ENCODE data around the gene RAE1. TPM values are rescaled to one million over a fixed set of nuclear protein-coding genes. Genes with fewer than 3 reads are reported as not detected.
A peak's percentile ranks its signal among the peaks of the same experiment; 100 is the strongest.

RAE1 gene
- total RNA-seq, 1 experiment from 2014 or later = 59.6 TPM

GRCh38 chr20:57389695-57390603 lies 38.9 kb downstream of the RAE1 start:
- H3K9ac ChIP-seq (ENCODE audit: low read length) = peak overlapping the region; percentile 100
- no peaks in the 10 kb centered on the region for H3K9me3 ChIP-seq (ENCODE audit: low read length)
- H3K36me3 ChIP-seq (ENCODE audit: insufficient read depth, low read length) = peaks cover 36% of the 10 kb centered on the region
- no peak overlapping the region for H2AFZ ChIP-seq (ENCODE audit: low read length)
- H3K79me2 ChIP-seq (ENCODE audit: low read length) = peaks cover 53% of the 10 kb centered on the region
- H3K4me2 ChIP-seq (ENCODE audit: low read depth, low read length, poor library complexity, severe bottlenecking) = peak overlapping the region; percentile 100
- H3K4me1 ChIP-seq (ENCODE audit: low read length) = peaks cover 53% of the 10 kb centered on the region
- H3K4me3 ChIP-seq (ENCODE audit: low read length) = peak overlapping the region; percentile 91
- H4K20me1 ChIP-seq (ENCODE audit: insufficient read depth, low read depth, low read length) = peaks cover 33% of the 10 kb centered on the region
- peak; percentile 88 for DNase-seq
- no peaks in the 10 kb centered on the region for H3K27me3 ChIP-seq (ENCODE audit: low read length)
- no peaks in the 10 kb centered on the region for H3K9me2 ChIP-seq (replicated peaks; ENCODE audit: insufficient read depth, low read length)
- peak overlapping the region; percentile 100 for H3K27ac ChIP-seq (ENCODE audit: low read length)

DNA sequence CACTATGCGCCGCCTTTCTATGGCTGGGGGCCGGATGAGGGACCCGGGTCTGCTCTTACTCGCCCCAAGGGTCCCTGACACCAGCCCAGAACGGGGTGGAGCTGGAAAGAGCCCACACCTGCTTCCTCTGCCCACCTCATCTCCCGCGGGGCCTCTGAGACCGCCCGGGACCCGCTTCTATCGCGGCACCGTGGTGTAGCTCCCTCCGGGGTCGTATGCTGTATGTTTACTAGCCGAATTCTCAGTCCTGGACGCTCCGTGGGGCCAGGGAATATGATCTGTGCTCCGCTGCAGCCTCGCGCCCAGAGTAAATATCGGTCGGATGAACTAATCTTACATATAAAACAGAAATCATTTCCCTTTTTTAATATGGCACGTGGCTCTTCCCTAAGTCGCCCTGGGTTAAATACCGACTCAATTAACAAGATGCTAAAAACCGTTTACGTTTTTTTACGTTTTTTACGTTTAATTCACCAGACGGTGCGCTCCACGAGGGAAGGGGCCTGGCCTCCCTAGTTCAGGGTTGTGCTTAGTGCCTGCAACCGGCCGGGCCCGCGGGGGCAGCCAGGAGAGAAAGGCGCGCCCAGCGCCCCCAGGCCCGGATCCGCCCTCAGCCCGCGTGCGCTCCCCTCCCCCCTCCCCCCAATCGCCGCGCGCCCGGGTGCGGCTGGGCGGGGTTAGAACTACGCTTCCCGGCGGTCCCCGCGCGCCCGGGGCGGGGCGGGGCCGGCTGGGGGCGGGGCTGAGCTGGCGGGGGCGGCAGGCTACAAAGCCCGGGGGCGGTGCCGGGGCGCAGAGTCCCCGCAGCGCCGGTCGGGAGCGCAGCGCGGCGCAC lies 39.8 kb downstream of the RAE1 start, which contains the start of gene RBM38:
TSS of gene RBM38 (plus strand) at position 793 of the 835 bp plus-strand sequence. CDS start 186 bp downstream, outside the sequence.
- Histone ChIP-seq H3K27me3 (ENCODE audit: low read length) (no peaks in the 10 kb centered on the region), H2AFZ (ENCODE audit: low read length) (no peak within 1 kb of the TSS), H3K36me3 (ENCODE audit: insufficient read depth, low read length) (peaks cover 41% of the 10 kb centered on the region), H4K20me1 (ENCODE audit: insufficient read depth, low read depth, low read length) (peaks cover 42% of the 10 kb centered on the region), H3K4me1 (ENCODE audit: low read length) (peaks cover 62% of the 10 kb centered on the region), H3K9me3 (ENCODE audit: low read length) (no peaks in the 10 kb centered on the region), H3K27ac (ENCODE audit: low read length) (peak within 1 kb of the TSS; percentile 100), H3K4me3 (ENCODE audit: low read length) (peak within 1 kb of the TSS; percentile 99), H3K4me2 (ENCODE audit: low read depth, low read length, poor library complexity, severe bottlenecking) (peak within 1 kb of the TSS; percentile 100), H3K9ac (ENCODE audit: low read length) (peak within 1 kb of the TSS; percentile 100), H3K79me2 (ENCODE audit: low read length) (peaks cover 58% of the 10 kb centered on the region), H3K9me2 (replicated peaks; ENCODE audit: insufficient read depth, low read length) (no peaks in the 10 kb centered on the region)
- peak; percentile 99 for DNase-seq

GRCh38 chr20:57391439-57392301 lies 40.6 kb downstream of the RAE1 start:
- Histone ChIP-seq H4K20me1 (ENCODE audit: insufficient read depth, low read depth, low read length) (peaks cover 51% of the 10 kb centered on the region), H3K9ac (ENCODE audit: low read length) (peak overlapping the region; percentile 99), H3K4me1 (ENCODE audit: low read length) (peaks cover 70% of the 10 kb centered on the region), H3K9me2 (replicated peaks; ENCODE audit: insufficient read depth, low read length) (no peaks in the 10 kb centered on the region), H3K4me2 (ENCODE audit: low read depth, low read length, poor library complexity, severe bottlenecking) (peak overlapping the region; percentile 95), H3K79me2 (ENCODE audit: low read length) (peaks cover 58% of the 10 kb centered on the region), H2AFZ (ENCODE audit: low read length) (no peak overlapping the region), H3K9me3 (ENCODE audit: low read length) (no peaks in the 10 kb centered on the region), H3K27ac (ENCODE audit: low read length) (peak overlapping the region; percentile 98), H3K36me3 (ENCODE audit: insufficient read depth, low read length) (peaks cover 47% of the 10 kb centered on the region), H3K4me3 (ENCODE audit: low read length) (peak overlapping the region; percentile 99), H3K27me3 (ENCODE audit: low read length) (no peaks in the 10 kb centered on the region)
- peak; percentile 71 for DNase-seq

GRCh38 chr20:57392512-57393271 lies 41.6 kb downstream of the RAE1 start:
- H3K9me2 ChIP-seq (replicated peaks; ENCODE audit: insufficient read depth, low read length) = no peaks in the 10 kb centered on the region
- peak overlapping the region; percentile 99 for H3K4me3 ChIP-seq (ENCODE audit: low read length)
- peak overlapping the region; percentile 95 for H3K4me2 ChIP-seq (ENCODE audit: low read depth, low read length, poor library complexity, severe bottlenecking)
- H4K20me1 ChIP-seq (ENCODE audit: insufficient read depth, low read depth, low read length) = peaks cover 59% of the 10 kb centered on the region
- DNase-seq = peak; percentile 81
- no peaks in the 10 kb centered on the region for H3K27me3 ChIP-seq (ENCODE audit: low read length)
- peak overlapping the region; percentile 99 for H3K9ac ChIP-seq (ENCODE audit: low read length)
- H3K9me3 ChIP-seq (ENCODE audit: low read length) = no peaks in the 10 kb centered on the region
- peaks cover 52% of the 10 kb centered on the region for H3K36me3 ChIP-seq (ENCODE audit: insufficient read depth, low read length)
- no peak overlapping the region for H2AFZ ChIP-seq (ENCODE audit: low read length)
- H3K79me2 ChIP-seq (ENCODE audit: low read length) = peaks cover 54% of the 10 kb centered on the region
- peaks cover 80% of the 10 kb centered on the region for H3K4me1 ChIP-seq (ENCODE audit: low read length)
- H3K27ac ChIP-seq (ENCODE audit: low read length) = peak overlapping the region; percentile 98

DNA sequence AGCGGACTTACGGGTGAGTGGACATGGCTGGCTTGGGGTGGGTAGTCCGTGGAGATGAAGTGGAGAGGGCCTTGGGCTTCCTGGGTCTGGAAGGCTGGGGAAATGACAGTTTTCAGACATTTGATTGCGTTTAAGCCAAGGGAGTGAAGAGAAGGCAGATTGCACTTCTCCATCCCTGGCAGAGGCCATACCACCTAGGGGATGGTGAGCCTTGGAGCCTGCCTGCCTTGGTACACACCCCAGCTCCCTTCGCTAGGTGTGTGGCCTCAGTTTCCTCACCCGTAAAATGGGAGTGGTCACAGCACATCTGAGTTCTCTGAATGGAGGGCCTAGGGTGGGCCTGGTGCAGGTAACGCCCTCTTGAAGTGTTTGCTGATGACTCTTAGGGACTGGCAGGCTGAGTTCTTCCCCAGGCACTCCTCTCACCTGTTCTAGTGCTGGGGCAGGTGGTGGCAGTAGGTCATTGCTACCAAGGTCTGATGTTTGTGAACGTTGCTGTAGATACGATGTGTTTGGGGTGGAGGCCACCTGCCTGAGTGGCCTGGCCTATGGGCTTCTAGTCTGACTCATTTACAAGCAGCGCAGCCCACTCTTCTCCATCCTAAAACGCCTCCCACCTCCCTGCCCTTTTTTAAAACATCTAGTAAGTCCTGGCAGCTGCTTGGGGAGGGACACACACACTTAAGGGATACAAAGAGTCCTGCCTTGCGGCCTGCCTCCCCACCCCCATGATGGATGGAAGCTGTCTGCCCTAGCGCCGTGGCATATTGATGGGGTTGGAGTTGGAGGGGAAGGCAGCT lies 42.5 kb downstream of the RAE1 start:
- H3K4me2 ChIP-seq (ENCODE audit: low read depth, low read length, poor library complexity, severe bottlenecking) = peak overlapping the region; percentile 95

DNA sequence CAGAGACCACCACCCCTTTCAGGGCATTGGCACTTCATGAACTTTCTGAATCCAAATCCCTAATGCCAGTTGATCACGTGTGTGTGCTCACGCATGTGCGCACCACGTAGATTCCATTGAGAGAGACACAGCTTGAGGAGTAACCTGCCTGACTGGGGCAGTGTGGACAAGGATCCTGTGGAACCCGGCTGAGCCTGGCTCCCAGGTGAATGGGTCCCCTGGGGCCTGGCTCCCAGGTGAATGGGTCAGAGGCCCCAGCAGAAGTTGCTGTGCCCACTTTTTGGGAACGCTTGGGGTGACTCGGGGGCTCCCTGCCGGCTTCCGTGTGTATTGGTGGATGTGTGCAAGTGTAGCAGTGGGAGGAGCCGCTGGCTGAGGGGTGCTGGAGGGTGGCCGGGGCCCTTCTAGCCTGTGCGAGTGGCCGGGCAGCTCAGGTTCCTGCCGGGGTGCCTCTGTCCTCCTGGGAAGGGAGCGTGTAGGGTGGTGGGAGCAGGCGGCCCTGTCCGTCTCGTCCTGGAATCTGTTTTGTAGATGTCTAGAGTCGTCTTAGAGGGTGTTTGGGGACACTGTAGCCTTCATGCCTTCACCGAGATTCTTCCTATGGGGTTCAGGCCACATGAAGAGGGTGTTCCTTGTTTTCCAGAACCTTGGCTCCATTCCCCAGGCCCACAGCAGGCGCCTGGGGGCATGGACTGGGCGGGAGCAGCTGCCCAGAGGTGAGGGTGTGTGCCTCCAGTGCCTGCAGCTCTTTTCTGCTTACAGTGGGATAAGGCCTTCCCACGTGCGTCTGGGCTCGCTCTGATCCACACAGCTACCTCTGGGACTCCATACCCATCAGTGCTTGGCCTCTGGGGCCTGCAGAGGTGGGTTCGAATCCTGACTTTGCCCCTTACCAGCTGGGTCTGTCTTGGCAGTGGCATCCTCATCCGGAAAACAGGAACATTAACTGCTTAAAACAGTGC lies 43.3 kb downstream of the RAE1 start:
- peaks cover 53% of the 10 kb centered on the region for H3K36me3 ChIP-seq (ENCODE audit: insufficient read depth, low read length)
- peak overlapping the region; percentile 95 for H3K4me2 ChIP-seq (ENCODE audit: low read depth, low read length, poor library complexity, severe bottlenecking)
- peaks cover 46% of the 10 kb centered on the region for H3K79me2 ChIP-seq (ENCODE audit: low read length)
- H3K4me1 ChIP-seq (ENCODE audit: low read length) = peaks cover 83% of the 10 kb centered on the region
- H3K9ac ChIP-seq (ENCODE audit: low read length) = peak overlapping the region; percentile 99
- no peak overlapping the region for H2AFZ ChIP-seq (ENCODE audit: low read length)
- H3K9me3 ChIP-seq (ENCODE audit: low read length) = no peaks in the 10 kb centered on the region
- H3K4me3 ChIP-seq (ENCODE audit: low read length) = peak overlapping the region; percentile 99
- peaks cover 66% of the 10 kb centered on the region for H4K20me1 ChIP-seq (ENCODE audit: insufficient read depth, low read depth, low read length)
- H3K27ac ChIP-seq (ENCODE audit: low read length) = peak overlapping the region; percentile 98
- no peaks in the 10 kb centered on the region for H3K9me2 ChIP-seq (replicated peaks; ENCODE audit: insufficient read depth, low read length)
- H3K27me3 ChIP-seq (ENCODE audit: low read length) = no peaks in the 10 kb centered on the region
- DNase-seq = peak; percentile 60

More for the DNA sequence above, 42.5 kb downstream of the RAE1 start:
- no peaks in the 10 kb centered on the region for H3K27me3 ChIP-seq (ENCODE audit: low read length)
- peak; percentile 65 for DNase-seq
- H3K4me3 ChIP-seq (ENCODE audit: low read length) = peak overlapping the region; percentile 99
- H3K27ac ChIP-seq (ENCODE audit: low read length) = peak overlapping the region; percentile 98
- H3K9me2 ChIP-seq (replicated peaks; ENCODE audit: insufficient read depth, low read length) = no peaks in the 10 kb centered on the region
- H2AFZ ChIP-seq (ENCODE audit: low read length) = no peak overlapping the region
- H3K79me2 ChIP-seq (ENCODE audit: low read length) = peaks cover 49% of the 10 kb centered on the region
- H3K4me1 ChIP-seq (ENCODE audit: low read length) = peaks cover 82% of the 10 kb centered on the region
- H3K9me3 ChIP-seq (ENCODE audit: low read length) = no peaks in the 10 kb centered on the region
- H4K20me1 ChIP-seq (ENCODE audit: insufficient read depth, low read depth, low read length) = peaks cover 60% of the 10 kb centered on the region
- peaks cover 48% of the 10 kb centered on the region for H3K36me3 ChIP-seq (ENCODE audit: insufficient read depth, low read length)
- peak overlapping the region; percentile 99 for H3K9ac ChIP-seq (ENCODE audit: low read length)
